Thoracic aorta (tissue), 2 donors: Measurements from ENCODE around the gene BTBD17. TPM values are rescaled to one million over a fixed set of nuclear protein-coding genes. Genes with fewer than 3 reads are reported as not detected.
"Not testable (repeated sequence)": the region's sequence is repeated elsewhere in the genome, so short reads cannot be mapped to it uniquely, and the experiment has no call there.

Source experiments
- ATAC-seq: fragments of 150-250 bp; one replicate; pipeline ENCODE4 v1.8.0; 2017; ENCODE audit warnings: low read depth; ENCODE audit not compliant: insufficient number of reproducible peaks, low FRiP score
- DNase-seq: peaks from one replicate; pipeline ENCODE4 v3.0.0-alpha.2; 2020; ENCODE audit warnings: low spot score
- H3K27ac ChIP-seq, 2 donors: fragments of 200-600 bp; sonication (generic); 1 replicate in 1 of 2; 2 replicates in 1 of 2; pipeline ENCODE4 v1.5.1; 2016; ENCODE audit warnings: mild to moderate bottlenecking in 2 of 2, moderate library complexity in 2 of 2
- H3K27me3 ChIP-seq: fragments of 200-600 bp; sonication (generic); replicated peaks from 2 replicates; pipeline ENCODE4 v1.6.0; 2016; ENCODE audit warnings: mild to moderate bottlenecking; ENCODE audit not compliant: insufficient read depth
- H3K36me3 ChIP-seq: fragments of 200-600 bp; sonication (generic); one replicate; pipeline ENCODE4 v1.5.1; 2016
- H3K4me1 ChIP-seq, 2 donors: fragments of 200-600 bp; sonication (generic); 1 replicate in 1 of 2; 2 replicates in 1 of 2; pipeline versions ENCODE4 v1.5.1 to v1.6.0; 2016; ENCODE audit warnings: low read depth in 2 of 2, mild to moderate bottlenecking in 1 of 2; ENCODE audit not compliant: control insufficient read depth in 1 of 2
- H3K4me3 ChIP-seq: fragments of 200-600 bp; sonication (generic); 2 replicates; pipeline ENCODE4 v1.5.1; 2016; ENCODE audit warnings: mild to moderate bottlenecking
- H3K9me3 ChIP-seq: fragments of 200-600 bp; sonication (generic); 2 replicates; pipeline ENCODE4 v1.5.1; 2016
- CTCF ChIP-seq: fragments of 200-600 bp; sonication (generic); IDR thresholded peaks from one replicate; pipeline ENCODE4 v1.5.1; 2019; ENCODE audit warnings: antibody characterized with exemption
- total RNA-seq, 2 donors: library from RNA; depleted of rRNA; stranded (reverse); fragments of >200 nt; gene quantifications; one replicate each; pipeline versions ENCODE4 v1.1.0 to v1.2.3, GENCODE V29; 2016

Gene BTBD17, protein sequence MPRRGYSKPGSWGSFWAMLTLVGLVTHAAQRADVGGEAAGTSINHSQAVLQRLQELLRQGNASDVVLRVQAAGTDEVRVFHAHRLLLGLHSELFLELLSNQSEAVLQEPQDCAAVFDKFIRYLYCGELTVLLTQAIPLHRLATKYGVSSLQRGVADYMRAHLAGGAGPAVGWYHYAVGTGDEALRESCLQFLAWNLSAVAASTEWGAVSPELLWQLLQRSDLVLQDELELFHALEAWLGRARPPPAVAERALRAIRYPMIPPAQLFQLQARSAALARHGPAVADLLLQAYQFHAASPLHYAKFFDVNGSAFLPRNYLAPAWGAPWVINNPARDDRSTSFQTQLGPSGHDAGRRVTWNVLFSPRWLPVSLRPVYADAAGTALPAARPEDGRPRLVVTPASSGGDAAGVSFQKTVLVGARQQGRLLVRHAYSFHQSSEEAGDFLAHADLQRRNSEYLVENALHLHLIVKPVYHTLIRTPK
- total RNA-seq, result not detected

DNA sequence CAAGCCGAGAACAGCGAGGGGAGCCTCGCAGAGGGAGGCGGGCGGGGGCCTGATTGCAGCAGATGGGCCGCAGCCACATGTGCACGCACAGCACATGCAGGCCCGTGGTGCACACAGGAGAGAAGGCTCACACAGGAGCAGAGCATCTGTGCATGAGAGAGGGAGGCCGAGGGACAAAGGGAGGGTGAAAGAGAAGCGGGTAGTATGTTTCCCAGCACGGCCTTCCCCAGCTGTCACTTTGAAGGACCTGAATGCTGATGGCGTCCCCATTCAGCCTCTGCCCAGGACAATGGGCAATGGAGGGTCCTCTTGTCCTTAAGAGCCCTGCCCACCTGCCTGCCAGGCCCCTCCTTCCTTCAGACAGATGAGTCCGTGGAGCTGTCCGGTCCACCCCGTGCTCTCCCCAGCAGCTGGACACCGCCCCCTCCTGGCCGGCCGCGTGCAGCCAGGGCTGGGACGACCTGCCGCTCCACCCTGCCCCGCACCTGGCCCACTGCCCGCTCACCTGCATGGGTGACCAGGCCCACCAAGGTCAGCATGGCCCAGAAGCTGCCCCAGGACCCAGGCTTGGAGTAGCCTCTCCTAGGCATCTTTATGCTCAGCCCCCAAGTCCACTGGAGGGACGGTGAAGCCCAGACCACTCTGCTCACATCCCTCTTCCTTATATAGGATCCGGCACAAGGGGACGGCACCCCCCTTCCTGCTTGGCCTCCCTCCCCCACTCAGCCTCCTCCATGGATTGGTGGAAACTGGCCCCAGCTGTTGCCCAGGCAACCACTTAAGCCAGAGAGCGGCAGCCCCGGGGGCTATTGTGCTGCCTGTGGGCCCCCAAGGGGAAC, at the start of gene BTBD17:
BTBD17 (minus strand) TSS at position 639 of the 839 bp plus-strand sequence; CDS start at position 590, 49 bp downstream.
- Histone ChIP-seq H3K36me3 (no peaks in the 10 kb centered on the region), H3K4me1 (no peaks in the 10 kb centered on the region), H3K9me3 (no peaks in the 10 kb centered on the region), H3K27me3 (peaks cover 13% of the 10 kb centered on the region), H3K27ac (no peak within 1 kb of the TSS), H3K4me3 (no peak within 1 kb of the TSS)
- ATAC-seq (no peak), DNase-seq (no peak)
- TF ChIP-seq CTCF, result peak; percentile 34

DNA sequence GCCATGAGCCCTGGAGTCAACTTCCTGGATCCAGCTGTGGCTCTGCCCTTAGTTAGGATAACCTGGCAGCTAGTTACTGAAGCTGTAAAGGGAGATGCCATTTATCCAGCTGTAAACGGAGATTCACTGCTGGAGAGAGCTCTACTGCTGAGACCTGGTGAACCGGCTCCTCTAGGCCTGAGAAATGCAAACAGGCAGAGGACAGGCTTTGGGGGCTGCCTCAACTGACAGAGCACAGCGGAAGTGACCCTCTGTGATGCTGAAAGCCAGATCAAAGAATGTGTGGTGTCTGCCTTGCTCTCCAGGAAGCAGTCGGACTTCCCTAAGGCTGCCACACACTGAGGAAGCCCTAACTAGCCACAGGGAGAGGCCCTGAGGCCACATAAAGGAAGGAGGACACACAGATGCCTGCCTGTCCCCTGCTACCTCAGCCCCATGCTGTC, 48.4 kb upstream of the BTBD17 start:
- Histone ChIP-seq H3K27ac (no peak overlapping the region), H3K36me3 (no peaks in the 10 kb centered on the region), H3K27me3 (no peaks in the 10 kb centered on the region), H3K4me1 (no peaks in the 10 kb centered on the region), H3K9me3 (no peaks in the 10 kb centered on the region), H3K4me3 (no peak overlapping the region)
- DNase-seq (no peak), ATAC-seq (no peak)
- no peak for TF ChIP-seq CTCF

DNA sequence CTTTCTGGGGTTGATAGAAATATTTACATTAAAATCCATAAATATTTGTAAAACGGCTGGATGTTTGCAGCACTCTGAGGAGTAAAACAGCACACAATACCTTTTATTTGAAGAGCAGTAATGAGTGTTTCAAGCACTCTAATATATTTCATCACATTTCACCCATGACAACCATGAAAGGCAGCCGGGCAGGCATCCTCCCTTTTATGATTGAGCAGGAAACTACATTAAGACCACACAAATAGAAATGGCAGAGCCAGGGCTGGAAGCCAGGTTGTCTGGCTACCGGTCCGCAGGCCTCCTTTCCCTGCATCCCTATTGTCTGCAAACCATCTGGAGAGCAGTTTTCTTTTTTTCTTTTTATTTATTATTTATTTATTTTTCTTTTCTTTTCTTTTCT, 47.1 kb upstream of the BTBD17 start:
- H3K4me3 ChIP-seq, result no peak overlapping the region
- ATAC-seq (no peak), DNase-seq (no peak)
- H3K27ac ChIP-seq, result no peak overlapping the region
- no peak for TF ChIP-seq CTCF
- no peaks in the 10 kb centered on the region for H3K27me3 ChIP-seq
- no peaks in the 10 kb centered on the region for H3K9me3 ChIP-seq
- no peaks in the 10 kb centered on the region for H3K4me1 ChIP-seq
- no peaks in the 10 kb centered on the region for H3K36me3 ChIP-seq

GRCh38 chr17:74408262-74408661, 46.6 kb upstream of the BTBD17 start:
- no peak for ATAC-seq
- no peak overlapping the region for H3K4me3 ChIP-seq
- H3K36me3 ChIP-seq, result no peaks in the 10 kb centered on the region
- H3K4me1 ChIP-seq, result no peaks in the 10 kb centered on the region
- H3K27ac ChIP-seq, result no peak overlapping the region
- TF ChIP-seq CTCF, result no peak
- H3K9me3 ChIP-seq, result no peaks in the 10 kb centered on the region
- H3K27me3 ChIP-seq, result no peaks in the 10 kb centered on the region
- DNase-seq, result no peak

DNA sequence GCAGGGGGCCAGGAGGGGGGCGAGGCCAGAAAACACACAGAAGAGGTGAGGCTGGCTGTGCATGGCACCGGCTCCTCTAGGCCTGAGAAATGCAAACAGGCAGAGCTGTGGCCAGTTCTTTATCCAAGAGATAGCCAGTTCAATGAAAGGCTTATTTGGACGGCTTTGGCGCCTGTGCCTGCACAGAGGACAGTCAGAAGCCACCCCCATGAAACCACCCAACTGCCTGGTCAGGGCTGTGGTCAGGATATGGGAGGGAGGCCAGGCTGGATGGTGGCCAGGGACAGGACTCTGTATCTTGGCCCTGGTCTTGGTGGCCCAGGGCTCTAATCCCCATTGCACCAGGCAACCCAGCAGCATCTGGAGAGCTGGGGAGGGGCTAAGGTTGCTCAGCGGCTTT, 45.7 kb upstream of the BTBD17 start:
- H3K27ac ChIP-seq, result no peak overlapping the region
- no peaks in the 10 kb centered on the region for H3K36me3 ChIP-seq
- H3K9me3 ChIP-seq, result no peaks in the 10 kb centered on the region
- no peaks in the 10 kb centered on the region for H3K4me1 ChIP-seq
- H3K4me3 ChIP-seq, result no peak overlapping the region
- no peaks in the 10 kb centered on the region for H3K27me3 ChIP-seq
- no peak for ATAC-seq
- DNase-seq, result no peak
- TF ChIP-seq CTCF, result no peak

DNA sequence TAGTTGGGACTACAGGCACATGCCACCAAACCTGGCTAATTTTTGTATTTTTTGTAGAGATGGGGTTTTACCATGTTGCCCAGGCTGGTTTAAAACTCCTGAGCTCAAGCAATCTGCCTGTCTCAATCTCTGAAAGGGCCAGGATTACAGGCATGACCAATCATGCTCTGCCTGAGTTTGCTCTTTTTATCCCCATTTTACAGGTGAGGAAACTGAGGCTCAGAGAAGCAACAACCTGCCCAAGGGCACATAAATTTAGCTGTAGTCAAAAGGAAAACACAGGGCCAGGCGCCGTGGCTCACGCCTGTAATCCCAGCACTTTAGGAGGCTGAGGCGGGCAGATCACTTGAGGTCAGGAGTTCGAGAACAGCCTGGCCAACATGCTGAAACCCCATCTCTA, 43.6 kb upstream of the BTBD17 start:
- not testable (repeated sequence) for H3K27me3 ChIP-seq, ATAC-seq, H3K9me3 ChIP-seq, DNase-seq, H3K36me3 ChIP-seq, H3K4me1 ChIP-seq, H3K27ac ChIP-seq, H3K4me3 ChIP-seq
